ENCODE results near the gene UHRF1. TPM values are rescaled to one million over a fixed set of nuclear protein-coding genes. Genes with fewer than 3 reads are reported as not detected.

UHRF1 gene
- total RNA-seq, 1 experiment from 2014 or later = 53.6 TPM

GRCh38 chr19:4984106-4984380 is 74.7 kb downstream of the UHRF1 start:
- ChIA-PET CTCF (no interaction called here), POLR2A (no interaction called here)
- TF ChIP-seq TCF7L2 (IDR thresholded peaks at IDR 0.05; ENCODE audit: low read depth, low read length) = no peak
- TF ChIP-seq REST (IDR thresholded peaks at IDR 0.05; ENCODE audit: insufficient read depth in 1 of 2, low read depth in 2 of 2, low read length in 1 of 2) = no peak
- TF ChIP-seq POLR2AphosphoS5 (IDR thresholded peaks at IDR 0.05; ENCODE audit: low read depth, low read length) = no peak
- no peak for TF ChIP-seq CTCF (IDR thresholded peaks at IDR 0.05)
- no peak for TF ChIP-seq SIN3A (IDR thresholded peaks at IDR 0.05; ENCODE audit: borderline replicate concordance, insufficient read depth, low read depth, low read length)
- Histone ChIP-seq H3K27ac (ENCODE audit: low read length) (no peak overlapping the region), H3K36me3 (ENCODE audit: control insufficient read depth, insufficient read depth, low read length) (no peaks in the 10 kb centered on the region), H3K4me3 (ENCODE audit: low read depth in 2 of 2, low read length in 2 of 2) (no peak overlapping the region), H3K9me3 (ENCODE audit: control insufficient read depth, insufficient read depth, low read depth, low read length) (no peaks in the 10 kb centered on the region), H3K27me3 (ENCODE audit: control insufficient read depth, insufficient read depth, low read length) (no peaks in the 10 kb centered on the region), H3K4me1 (ENCODE audit: control insufficient read depth, insufficient read depth, low read length) (no peaks in the 10 kb centered on the region)
- DNase-seq (ENCODE audit: low read depth, low spot score) (no peak), ATAC-seq (no peak)
- in situ Hi-C loops (cut with HindIII; ENCODE audit: low pct_unique_long_range_greater_than_20kb, low sequenced_read_pairs) (no loop called here), intact Hi-C loops (cut with micrococcal nuclease; ENCODE audit: unreplicated experiment) (no loop called here)
- BruUV-seq (replicated peaks) = no TSS peak

GRCh38 chr19:4984438-4984990 is 75.2 kb downstream of the UHRF1 start:
- Histone ChIP-seq H3K9me3 (ENCODE audit: control insufficient read depth, insufficient read depth, low read depth, low read length) (no peaks in the 10 kb centered on the region), H3K27ac (ENCODE audit: low read length) (no peak overlapping the region), H3K4me3 (ENCODE audit: low read depth in 2 of 2, low read length in 2 of 2) (no peak overlapping the region), H3K36me3 (ENCODE audit: control insufficient read depth, insufficient read depth, low read length) (no peaks in the 10 kb centered on the region), H3K27me3 (ENCODE audit: control insufficient read depth, insufficient read depth, low read length) (no peaks in the 10 kb centered on the region), H3K4me1 (ENCODE audit: control insufficient read depth, insufficient read depth, low read length) (no peaks in the 10 kb centered on the region)
- no peak for TF ChIP-seq TCF7L2 (IDR thresholded peaks at IDR 0.05; ENCODE audit: low read depth, low read length)
- TF ChIP-seq POLR2AphosphoS5 (IDR thresholded peaks at IDR 0.05; ENCODE audit: low read depth, low read length) = no peak
- TF ChIP-seq CTCF (IDR thresholded peaks at IDR 0.05) = no peak
- no TSS peak for BruUV-seq (replicated peaks)
- POLR2A ChIA-PET = no interaction called here
- intact Hi-C loops (cut with micrococcal nuclease; ENCODE audit: unreplicated experiment) = no loop called here
- CTCF ChIA-PET = no interaction called here
- ATAC-seq (no peak), DNase-seq (ENCODE audit: low read depth, low spot score) (no peak)
- in situ Hi-C loops (cut with HindIII; ENCODE audit: low pct_unique_long_range_greater_than_20kb, low sequenced_read_pairs) = no loop called here
